ENCODE results near the gene ME3. TPM values are rescaled to one million over a fixed set of nuclear protein-coding genes. Genes with fewer than 3 reads are reported as not detected.

ME3 gene
- total RNA-seq, 2 donors from 2014 or later: 62.4 to 62.5 TPM

DNA sequence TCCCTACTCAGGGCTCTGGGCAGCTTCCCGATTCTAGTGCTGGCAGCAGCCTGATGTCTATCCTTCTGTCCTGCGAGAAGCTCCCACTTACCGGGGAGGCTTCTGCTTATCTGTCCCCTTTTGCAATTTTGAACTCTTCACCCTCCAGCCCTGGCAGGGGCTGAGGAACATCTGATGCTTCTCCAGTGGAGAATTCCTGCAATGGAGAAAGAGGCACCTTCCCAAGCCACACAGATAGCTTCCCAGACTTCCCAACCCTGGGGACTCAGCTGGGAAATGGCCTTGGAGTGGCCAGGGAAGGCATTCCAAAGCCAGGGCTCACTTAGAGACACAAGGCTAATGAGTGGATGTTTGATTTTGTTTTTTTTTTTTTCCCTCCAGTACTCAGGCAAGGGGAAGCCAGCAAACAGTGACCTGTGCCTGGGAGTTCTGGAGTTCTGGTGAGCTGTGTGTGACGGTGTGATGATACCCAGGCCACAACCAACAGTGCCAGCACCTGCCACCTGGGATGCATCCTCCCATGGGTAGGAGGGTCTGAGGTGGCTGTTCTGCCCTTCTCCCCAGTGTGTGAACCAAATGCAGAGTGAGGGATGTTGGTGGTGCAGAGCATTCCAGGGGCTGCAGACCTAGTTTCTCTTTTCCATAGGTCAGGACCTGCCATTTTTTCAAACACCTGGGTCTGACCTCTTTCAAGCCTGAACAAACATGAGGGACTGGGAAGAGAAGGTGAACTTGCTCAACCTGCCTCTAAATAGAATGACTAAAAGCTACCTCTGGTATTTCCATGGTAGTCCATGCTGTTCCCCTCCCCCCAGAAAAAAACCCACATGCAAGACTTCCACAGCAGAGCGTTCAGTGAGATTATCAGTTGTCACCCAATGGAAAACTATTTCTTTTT lies 202.7 kb downstream of the ME3 start:
- Histone ChIP-seq H3K9me3 (no peaks in the 10 kb centered on the region), H3K4me1 (ENCODE audit: control insufficient read depth in 1 of 2, low read depth in 2 of 2) (peaks cover 12 to 20% of the 10 kb centered on the region in 2 donors), H3K36me3 (no peaks in the 10 kb centered on the region), H3K4me3 (no peak overlapping the region), H3K27ac (peak overlapping the region in 1 of 2 donors; percentile 11), H3K27me3 (replicated peaks; ENCODE audit: insufficient read depth) (no peaks in the 10 kb centered on the region)
- TF ChIP-seq, protein P1, sequence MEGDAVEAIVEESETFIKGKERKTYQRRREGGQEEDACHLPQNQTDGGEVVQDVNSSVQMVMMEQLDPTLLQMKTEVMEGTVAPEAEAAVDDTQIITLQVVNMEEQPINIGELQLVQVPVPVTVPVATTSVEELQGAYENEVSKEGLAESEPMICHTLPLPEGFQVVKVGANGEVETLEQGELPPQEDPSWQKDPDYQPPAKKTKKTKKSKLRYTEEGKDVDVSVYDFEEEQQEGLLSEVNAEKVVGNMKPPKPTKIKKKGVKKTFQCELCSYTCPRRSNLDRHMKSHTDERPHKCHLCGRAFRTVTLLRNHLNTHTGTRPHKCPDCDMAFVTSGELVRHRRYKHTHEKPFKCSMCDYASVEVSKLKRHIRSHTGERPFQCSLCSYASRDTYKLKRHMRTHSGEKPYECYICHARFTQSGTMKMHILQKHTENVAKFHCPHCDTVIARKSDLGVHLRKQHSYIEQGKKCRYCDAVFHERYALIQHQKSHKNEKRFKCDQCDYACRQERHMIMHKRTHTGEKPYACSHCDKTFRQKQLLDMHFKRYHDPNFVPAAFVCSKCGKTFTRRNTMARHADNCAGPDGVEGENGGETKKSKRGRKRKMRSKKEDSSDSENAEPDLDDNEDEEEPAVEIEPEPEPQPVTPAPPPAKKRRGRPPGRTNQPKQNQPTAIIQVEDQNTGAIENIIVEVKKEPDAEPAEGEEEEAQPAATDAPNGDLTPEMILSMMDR (IDR thresholded peaks at IDR 0.05): no peak
- no peak for DNase-seq (ENCODE audit: low spot score)
- ATAC-seq (ENCODE audit: insufficient number of reproducible peaks, low FRiP score, low read depth): no peak

DNA sequence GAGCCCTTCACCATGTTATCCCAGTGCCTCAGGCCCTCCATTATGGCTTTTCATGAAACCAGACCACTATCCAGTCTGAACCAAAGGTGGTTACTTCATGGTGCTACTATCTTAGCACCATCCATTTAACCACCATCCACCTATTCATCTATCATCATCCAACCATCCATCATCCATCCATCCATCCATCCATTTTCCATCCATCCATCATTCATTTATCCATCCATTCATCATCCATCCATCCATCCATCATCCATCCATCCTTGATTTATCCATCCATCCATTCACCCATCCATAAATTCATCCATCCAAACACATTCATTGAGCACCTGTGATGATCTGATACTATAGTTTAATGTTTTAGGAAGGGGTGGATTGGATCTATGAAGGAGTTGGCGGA lies 204.2 kb downstream of the ME3 start:
- no peaks in the 10 kb centered on the region for H3K27me3 ChIP-seq (replicated peaks; ENCODE audit: insufficient read depth)
- peaks cover 0 to 7% of the 10 kb centered on the region in 2 donors for H3K4me1 ChIP-seq (ENCODE audit: control insufficient read depth in 1 of 2, low read depth in 2 of 2)
- DNase-seq (ENCODE audit: low spot score) (no peak), ATAC-seq (ENCODE audit: insufficient number of reproducible peaks, low FRiP score, low read depth) (no peak)
- TF ChIP-seq, protein P1 (IDR thresholded peaks at IDR 0.05): no peak
- no peaks in the 10 kb centered on the region for H3K9me3 ChIP-seq
- H3K27ac ChIP-seq: no peak overlapping the region
- no peaks in the 10 kb centered on the region for H3K36me3 ChIP-seq
- no peak overlapping the region for H3K4me3 ChIP-seq

DNA sequence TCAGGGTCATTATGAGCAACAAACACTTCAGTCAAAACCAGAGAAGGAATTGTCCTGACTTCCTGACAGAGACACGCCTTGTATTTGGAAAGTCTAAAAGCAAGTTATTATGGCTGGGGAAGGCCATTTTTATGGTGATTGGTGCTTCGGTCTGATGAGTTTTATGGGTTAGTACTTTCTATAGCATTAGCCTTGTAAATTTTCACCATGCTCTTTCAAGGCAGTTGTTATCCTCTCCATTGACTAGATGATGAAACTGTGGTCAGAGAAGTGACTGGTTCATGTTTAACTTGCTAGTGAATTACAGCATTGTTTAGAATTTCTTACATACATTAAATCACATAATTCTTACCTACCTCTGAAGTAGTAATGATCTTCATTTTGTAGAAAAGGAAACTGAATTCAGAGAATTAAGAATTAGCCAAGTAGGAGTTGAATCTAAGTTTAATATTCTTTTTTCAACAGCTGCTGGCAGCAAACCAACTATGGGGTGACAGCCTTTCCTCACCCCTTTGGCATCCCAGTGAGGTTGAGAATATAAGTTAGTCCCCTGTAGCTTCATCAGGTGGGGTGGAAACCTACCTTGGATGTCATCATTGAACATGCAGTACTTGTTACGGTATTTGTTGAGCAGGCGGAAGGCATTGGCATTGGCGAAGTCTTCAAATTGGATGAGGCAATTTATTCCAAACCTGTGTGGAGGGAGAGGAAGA lies 207.8 kb downstream of the ME3 start:
- no peak overlapping the region for H3K27ac ChIP-seq
- no peak overlapping the region for H3K4me3 ChIP-seq
- no peaks in the 10 kb centered on the region for H3K9me3 ChIP-seq
- DNase-seq (ENCODE audit: low spot score) (no peak), ATAC-seq (ENCODE audit: insufficient number of reproducible peaks, low FRiP score, low read depth) (no peak)
- H3K4me1 ChIP-seq (ENCODE audit: control insufficient read depth in 1 of 2, low read depth in 2 of 2): peaks cover 7 to 12% of the 10 kb centered on the region in 2 donors
- TF ChIP-seq, protein P1 (IDR thresholded peaks at IDR 0.05): no peak
- H3K27me3 ChIP-seq (replicated peaks; ENCODE audit: insufficient read depth): no peaks in the 10 kb centered on the region
- no peaks in the 10 kb centered on the region for H3K36me3 ChIP-seq

DNA sequence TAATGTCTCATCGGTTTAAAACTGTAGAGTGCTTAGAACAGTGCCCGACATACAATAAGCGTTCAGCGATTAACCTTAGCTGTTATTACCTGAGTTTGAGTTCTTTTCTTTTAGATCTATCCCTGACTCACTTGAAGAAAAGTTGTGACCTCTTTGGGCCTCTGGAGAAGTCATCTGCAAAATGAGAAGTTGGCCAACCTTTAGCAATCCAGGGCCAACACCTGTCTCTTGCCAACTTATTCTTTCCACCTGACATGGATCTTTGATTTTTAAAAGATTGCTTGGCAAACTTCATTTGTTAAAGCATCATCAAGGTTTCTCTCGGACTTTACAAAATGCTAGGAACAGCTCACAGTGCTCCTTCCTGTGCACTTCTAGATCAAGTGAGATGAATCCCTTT lies 208.5 kb downstream of the ME3 start:
- ATAC-seq (ENCODE audit: insufficient number of reproducible peaks, low FRiP score, low read depth) (no peak), DNase-seq (ENCODE audit: low spot score) (no peak)
- no peaks in the 10 kb centered on the region for H3K36me3 ChIP-seq
- H3K27ac ChIP-seq: no peak overlapping the region
- no peaks in the 10 kb centered on the region for H3K27me3 ChIP-seq (replicated peaks; ENCODE audit: insufficient read depth)
- no peak overlapping the region for H3K4me3 ChIP-seq
- TF ChIP-seq, protein P1 (IDR thresholded peaks at IDR 0.05): no peak
- H3K9me3 ChIP-seq: no peaks in the 10 kb centered on the region
- H3K4me1 ChIP-seq (ENCODE audit: control insufficient read depth in 1 of 2, low read depth in 2 of 2): peaks cover 8 to 18% of the 10 kb centered on the region in 2 donors

DNA sequence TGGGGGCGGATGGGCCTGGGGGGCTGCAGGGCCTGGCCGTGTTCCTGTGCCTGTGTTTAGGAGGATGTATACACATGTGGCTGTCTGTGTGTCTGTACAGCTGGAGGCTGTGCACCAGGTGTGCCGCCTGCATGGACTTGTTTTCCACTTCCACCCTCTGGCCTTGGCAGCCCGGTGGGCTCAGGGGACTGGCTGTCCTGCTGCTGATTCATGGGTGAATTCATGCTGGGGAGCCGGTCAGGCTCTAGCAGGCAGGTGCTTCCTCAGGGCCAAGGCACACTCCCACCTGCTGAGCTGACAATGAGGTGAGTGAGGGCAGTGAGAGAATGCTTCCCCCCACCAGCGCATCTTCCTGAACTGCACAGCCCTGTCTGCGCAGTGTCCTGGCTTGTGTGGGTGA lies 209.3 kb downstream of the ME3 start:
- no peak for DNase-seq (ENCODE audit: low spot score)
- TF ChIP-seq, protein P1 (IDR thresholded peaks at IDR 0.05): no peak
- no peak for ATAC-seq (ENCODE audit: insufficient number of reproducible peaks, low FRiP score, low read depth)
- H3K4me3 ChIP-seq: no peak overlapping the region
- no peak overlapping the region for H3K27ac ChIP-seq
- H3K9me3 ChIP-seq: no peaks in the 10 kb centered on the region
- H3K27me3 ChIP-seq (replicated peaks; ENCODE audit: insufficient read depth): no peaks in the 10 kb centered on the region
- H3K4me1 ChIP-seq (ENCODE audit: control insufficient read depth in 1 of 2, low read depth in 2 of 2): peaks cover 8 to 26% of the 10 kb centered on the region in 2 donors
- no peaks in the 10 kb centered on the region for H3K36me3 ChIP-seq

Data from thoracic aorta (tissue), 2 donors.